ENCODE data around the gene ATF7. TPM values are rescaled to one million over a fixed set of nuclear protein-coding genes. Genes with fewer than 3 reads are reported as not detected.
"Not testable (repeated sequence)": the region's sequence is repeated elsewhere in the genome, so short reads cannot be mapped to it uniquely, and the experiment has no call there.

The ATF7 gene
- total and polyA plus RNA-seq, 2 donors (not counting 1 experiment from before 2014, with no cell fraction given) = 11.4 to 24.7 TPM

DNA sequence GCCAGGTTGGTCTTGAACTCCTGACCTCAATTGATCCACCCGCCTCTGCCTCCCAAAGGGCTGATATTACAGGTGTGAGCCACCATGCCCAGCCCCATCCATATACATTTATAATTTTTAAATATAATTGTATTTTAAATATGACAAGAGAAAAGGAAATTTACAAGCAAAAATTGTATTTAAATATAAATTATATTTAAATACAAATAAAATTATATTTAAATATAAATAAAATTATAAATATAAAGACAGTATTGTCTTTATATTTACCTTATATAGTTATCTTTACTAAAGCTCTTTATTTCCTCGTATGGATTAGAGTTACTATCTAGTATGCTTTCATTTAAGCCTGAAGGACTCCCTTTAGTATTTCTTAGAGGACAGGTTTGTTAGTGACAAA lies 11.9 kb upstream of the ATF7 start:
- Histone ChIP-seq H3K36me3 (ENCODE audit: control insufficient read depth, insufficient read depth, low read length) (no peaks in the 10 kb centered on the region), H3K4me1 (ENCODE audit: control insufficient read depth, extremely low read depth, insufficient read depth, low read length) (no peaks in the 10 kb centered on the region), H3K4me3 (replicated peaks in 1 of 4; ENCODE audit: control extremely low read depth in 1 of 4, insufficient read depth in 1 of 4, low read depth in 3 of 4, low read length in 4 of 4) (no peak overlapping the region), H3K4me2 (ENCODE audit: extremely low read depth, insufficient read depth, low read length) (no peak overlapping the region), H3K27ac (ENCODE audit: insufficient read depth, low read length) (no peak overlapping the region), H3K27me3 (ENCODE audit: control insufficient read depth, insufficient read depth, low read length) (no peaks in the 10 kb centered on the region), H4K20me1 (ENCODE audit: control insufficient read depth, extremely low read depth, insufficient read depth, low read length) (no peaks in the 10 kb centered on the region), H2AFZ (ENCODE audit: low read length) (no peak overlapping the region), H3K9me3 (ENCODE audit: control insufficient read depth, insufficient read depth, low read depth, low read length) (no peaks in the 10 kb centered on the region), H3K79me2 (ENCODE audit: control insufficient read depth, insufficient read depth, low read length) (no peaks in the 10 kb centered on the region), H3K9ac (ENCODE audit: insufficient read depth, low read length) (no peak overlapping the region)
- DNase-seq (ENCODE audit: low read depth in 2 of 2) = no peak
- TF ChIP-seq, protein P1, sequence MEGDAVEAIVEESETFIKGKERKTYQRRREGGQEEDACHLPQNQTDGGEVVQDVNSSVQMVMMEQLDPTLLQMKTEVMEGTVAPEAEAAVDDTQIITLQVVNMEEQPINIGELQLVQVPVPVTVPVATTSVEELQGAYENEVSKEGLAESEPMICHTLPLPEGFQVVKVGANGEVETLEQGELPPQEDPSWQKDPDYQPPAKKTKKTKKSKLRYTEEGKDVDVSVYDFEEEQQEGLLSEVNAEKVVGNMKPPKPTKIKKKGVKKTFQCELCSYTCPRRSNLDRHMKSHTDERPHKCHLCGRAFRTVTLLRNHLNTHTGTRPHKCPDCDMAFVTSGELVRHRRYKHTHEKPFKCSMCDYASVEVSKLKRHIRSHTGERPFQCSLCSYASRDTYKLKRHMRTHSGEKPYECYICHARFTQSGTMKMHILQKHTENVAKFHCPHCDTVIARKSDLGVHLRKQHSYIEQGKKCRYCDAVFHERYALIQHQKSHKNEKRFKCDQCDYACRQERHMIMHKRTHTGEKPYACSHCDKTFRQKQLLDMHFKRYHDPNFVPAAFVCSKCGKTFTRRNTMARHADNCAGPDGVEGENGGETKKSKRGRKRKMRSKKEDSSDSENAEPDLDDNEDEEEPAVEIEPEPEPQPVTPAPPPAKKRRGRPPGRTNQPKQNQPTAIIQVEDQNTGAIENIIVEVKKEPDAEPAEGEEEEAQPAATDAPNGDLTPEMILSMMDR (conservative IDR thresholded peaks at IDR 0.05 in 1 of 2, IDR thresholded peaks at IDR 0.05 in 1 of 2; ENCODE audit: low read depth in 1 of 2, low read length in 2 of 2) = no peak
- no peak for TF ChIP-seq EZH2 (IDR thresholded peaks at IDR 0.05; ENCODE audit: low read length, missing control alignments)

DNA sequence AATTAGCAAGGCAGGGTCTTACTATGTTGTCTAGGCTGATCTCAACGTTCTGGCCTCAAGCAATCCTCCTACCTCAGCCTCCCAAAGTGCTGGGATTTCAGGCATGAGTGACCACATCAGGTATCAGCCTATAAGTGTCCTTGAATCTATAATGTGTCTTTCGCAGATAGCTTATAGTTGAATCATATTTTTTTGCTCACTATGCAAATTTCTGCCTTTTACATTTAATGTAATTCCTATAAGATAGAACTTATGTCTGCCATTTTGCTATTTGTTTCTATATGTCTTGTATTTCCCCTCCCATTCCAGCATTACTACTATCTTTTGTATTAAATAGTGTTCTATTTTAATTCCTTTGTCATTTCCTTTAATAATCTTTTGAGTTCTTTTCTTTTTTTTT lies 10.5 kb upstream of the ATF7 start:
- Histone ChIP-seq H3K4me1 (ENCODE audit: control insufficient read depth, extremely low read depth, insufficient read depth, low read length) (no peaks in the 10 kb centered on the region), H3K27me3 (ENCODE audit: control insufficient read depth, insufficient read depth, low read length) (no peaks in the 10 kb centered on the region), H2AFZ (ENCODE audit: low read length) (no peak overlapping the region), H3K36me3 (ENCODE audit: control insufficient read depth, insufficient read depth, low read length) (no peaks in the 10 kb centered on the region), H3K9ac (ENCODE audit: insufficient read depth, low read length) (no peak overlapping the region), H3K27ac (ENCODE audit: insufficient read depth, low read length) (no peak overlapping the region), H3K79me2 (ENCODE audit: control insufficient read depth, insufficient read depth, low read length) (no peaks in the 10 kb centered on the region), H4K20me1 (ENCODE audit: control insufficient read depth, extremely low read depth, insufficient read depth, low read length) (no peaks in the 10 kb centered on the region), H3K4me3 (replicated peaks in 1 of 4; ENCODE audit: control extremely low read depth in 1 of 4, insufficient read depth in 1 of 4, low read depth in 3 of 4, low read length in 4 of 4) (no peak overlapping the region), H3K9me3 (ENCODE audit: control insufficient read depth, insufficient read depth, low read depth, low read length) (no peaks in the 10 kb centered on the region), H3K4me2 (ENCODE audit: extremely low read depth, insufficient read depth, low read length) (no peak overlapping the region)
- DNase-seq (ENCODE audit: low read depth in 2 of 2) = no peak
- TF ChIP-seq EZH2 (IDR thresholded peaks at IDR 0.05; ENCODE audit: low read length, missing control alignments) = no peak
- TF ChIP-seq, protein P1 (conservative IDR thresholded peaks at IDR 0.05 in 1 of 2, IDR thresholded peaks at IDR 0.05 in 1 of 2; ENCODE audit: low read depth in 1 of 2, low read length in 2 of 2) = no peak

DNA sequence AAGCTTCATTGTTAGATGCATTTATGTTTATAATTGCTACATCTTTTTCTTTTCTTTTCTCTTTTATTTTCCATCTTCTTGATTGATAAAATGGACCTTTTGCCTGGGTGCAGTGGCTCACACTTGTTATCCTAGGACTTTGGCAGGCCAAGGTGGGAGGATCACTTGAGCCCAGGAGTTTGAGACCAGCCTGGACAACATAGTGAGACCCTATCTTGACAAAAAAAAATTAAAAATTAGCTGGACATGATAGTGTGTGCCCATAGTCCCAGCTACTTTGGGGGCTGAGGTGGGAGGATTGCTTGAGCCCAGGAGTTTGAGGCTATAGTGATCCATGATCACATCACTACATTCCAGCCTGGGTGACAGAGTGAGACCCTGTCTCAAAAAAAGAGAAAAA lies 9.5 kb upstream of the ATF7 start:
- not testable (repeated sequence) for H4K20me1 ChIP-seq (ENCODE audit: control insufficient read depth, extremely low read depth, insufficient read depth, low read length); DNase-seq (ENCODE audit: low read depth in 2 of 2); H3K4me2 ChIP-seq (ENCODE audit: extremely low read depth, insufficient read depth, low read length); H3K79me2 ChIP-seq (ENCODE audit: control insufficient read depth, insufficient read depth, low read length); H3K36me3 ChIP-seq (ENCODE audit: control insufficient read depth, insufficient read depth, low read length); H3K9me3 ChIP-seq (ENCODE audit: control insufficient read depth, insufficient read depth, low read depth, low read length); H3K4me1 ChIP-seq (ENCODE audit: control insufficient read depth, extremely low read depth, insufficient read depth, low read length); H3K27ac ChIP-seq (ENCODE audit: insufficient read depth, low read length); H3K4me3 ChIP-seq (replicated peaks in 1 of 4; ENCODE audit: control extremely low read depth in 1 of 4, insufficient read depth in 1 of 4, low read depth in 3 of 4, low read length in 4 of 4); H2AFZ ChIP-seq (ENCODE audit: low read length); H3K27me3 ChIP-seq (ENCODE audit: control insufficient read depth, insufficient read depth, low read length); H3K9ac ChIP-seq (ENCODE audit: insufficient read depth, low read length)
